Stimulated activated memory B cell treated with anti-CD40 and anti-IgM and Interleukin-4, amounts not matched to agents 10 μg/mL and 1 μg/mL and 100 μg/mL, for 72 hours (primary cell): Measurements from ENCODE around the gene RCN2.

Experiments used
- ATAC-seq: fragments of 150-1000 bp; cut with Tn5 transposase; 2 replicates; pipeline ENCODE4 v1.10.0; 2021
- H3K27ac Mint-ChIP-seq: one replicate; pipeline ENCODE4 v1.8.0; 2022; ENCODE audit warnings: mild to moderate bottlenecking, mixed read lengths
- H3K27me3 Mint-ChIP-seq: one replicate; pipeline ENCODE4 v1.8.0; 2022; ENCODE audit warnings: mixed read lengths
- H3K36me3 Mint-ChIP-seq: one replicate; pipeline ENCODE4 v1.8.0; 2022; ENCODE audit warnings: mixed read lengths
- H3K4me1 Mint-ChIP-seq: one replicate; pipeline ENCODE4 v1.8.0; 2022; ENCODE audit warnings: mixed read lengths
- H3K4me3 Mint-ChIP-seq: one replicate; pipeline ENCODE4 v1.8.0; 2022; ENCODE audit warnings: mild to moderate bottlenecking, moderate library complexity, mixed read lengths
- H3K9me3 Mint-ChIP-seq: one replicate; pipeline ENCODE4 v1.8.0; 2022; ENCODE audit warnings: mixed read lengths

The RCN2 gene

GRCh38 chr15:76993114-76993725 is 61.7 kb downstream of the RCN2 start:
- Mint-ChIP-seq H3K4me3 (no peak overlapping the region), H3K27ac (peak overlapping the region; percentile 95), H3K27me3 (no peaks in the 10 kb centered on the region), H3K36me3 (no peaks in the 10 kb centered on the region), H3K4me1 (peaks cover 90% of the 10 kb centered on the region), H3K9me3 (no peaks in the 10 kb centered on the region)
- no peak for ATAC-seq

DNA sequence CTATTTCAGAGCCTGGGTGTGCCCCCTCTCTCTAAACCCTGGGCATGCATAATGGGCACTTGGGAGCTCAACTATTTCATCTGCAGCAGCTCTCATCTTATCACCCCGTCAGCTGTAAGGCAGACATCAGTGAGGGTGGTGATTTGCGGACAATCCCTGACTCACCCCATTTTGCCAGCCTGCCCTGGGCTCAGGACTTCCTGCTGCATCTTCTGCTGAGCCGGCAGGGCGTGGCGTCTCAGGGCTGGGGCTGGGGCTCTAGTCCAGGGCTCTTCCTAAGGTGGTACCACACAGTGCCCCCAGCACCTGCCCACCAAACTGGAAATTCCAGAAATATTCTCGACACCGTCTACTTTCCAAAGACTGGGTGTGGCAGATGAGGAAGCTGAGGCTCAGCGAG is 62.5 kb downstream of the RCN2 start:
- Mint-ChIP-seq H3K27me3 (no peaks in the 10 kb centered on the region), H3K9me3 (no peaks in the 10 kb centered on the region), H3K27ac (peak overlapping the region; percentile 95), H3K4me3 (no peak overlapping the region), H3K36me3 (no peaks in the 10 kb centered on the region), H3K4me1 (peaks cover 89% of the 10 kb centered on the region)
- ATAC-seq: no peak

DNA sequence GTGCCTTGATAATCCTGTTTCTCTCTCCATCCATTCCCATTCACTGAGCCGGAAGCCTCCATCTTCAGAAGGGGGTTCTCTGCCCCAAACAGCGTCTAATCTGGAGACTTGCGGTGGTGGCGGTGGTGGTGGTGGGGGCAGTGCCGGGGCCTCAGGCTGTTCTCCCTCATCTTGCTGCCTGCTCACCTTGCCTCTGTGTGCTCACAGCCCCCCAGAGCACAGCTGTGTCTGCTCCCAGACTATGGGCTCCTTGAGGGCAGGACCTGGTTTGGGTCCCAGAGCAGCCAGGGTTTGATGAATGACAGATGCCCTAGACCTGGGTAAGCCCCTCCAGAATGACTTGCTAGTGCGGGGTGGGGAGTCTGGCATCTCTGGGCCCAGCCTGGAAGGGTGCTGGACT is 62.9 kb downstream of the RCN2 start:
- Mint-ChIP-seq H3K27me3 (no peaks in the 10 kb centered on the region), H3K9me3 (no peaks in the 10 kb centered on the region), H3K36me3 (no peaks in the 10 kb centered on the region), H3K4me3 (peak overlapping the region; percentile 84), H3K4me1 (peaks cover 84% of the 10 kb centered on the region), H3K27ac (peak overlapping the region; percentile 95)
- ATAC-seq: no peak

DNA sequence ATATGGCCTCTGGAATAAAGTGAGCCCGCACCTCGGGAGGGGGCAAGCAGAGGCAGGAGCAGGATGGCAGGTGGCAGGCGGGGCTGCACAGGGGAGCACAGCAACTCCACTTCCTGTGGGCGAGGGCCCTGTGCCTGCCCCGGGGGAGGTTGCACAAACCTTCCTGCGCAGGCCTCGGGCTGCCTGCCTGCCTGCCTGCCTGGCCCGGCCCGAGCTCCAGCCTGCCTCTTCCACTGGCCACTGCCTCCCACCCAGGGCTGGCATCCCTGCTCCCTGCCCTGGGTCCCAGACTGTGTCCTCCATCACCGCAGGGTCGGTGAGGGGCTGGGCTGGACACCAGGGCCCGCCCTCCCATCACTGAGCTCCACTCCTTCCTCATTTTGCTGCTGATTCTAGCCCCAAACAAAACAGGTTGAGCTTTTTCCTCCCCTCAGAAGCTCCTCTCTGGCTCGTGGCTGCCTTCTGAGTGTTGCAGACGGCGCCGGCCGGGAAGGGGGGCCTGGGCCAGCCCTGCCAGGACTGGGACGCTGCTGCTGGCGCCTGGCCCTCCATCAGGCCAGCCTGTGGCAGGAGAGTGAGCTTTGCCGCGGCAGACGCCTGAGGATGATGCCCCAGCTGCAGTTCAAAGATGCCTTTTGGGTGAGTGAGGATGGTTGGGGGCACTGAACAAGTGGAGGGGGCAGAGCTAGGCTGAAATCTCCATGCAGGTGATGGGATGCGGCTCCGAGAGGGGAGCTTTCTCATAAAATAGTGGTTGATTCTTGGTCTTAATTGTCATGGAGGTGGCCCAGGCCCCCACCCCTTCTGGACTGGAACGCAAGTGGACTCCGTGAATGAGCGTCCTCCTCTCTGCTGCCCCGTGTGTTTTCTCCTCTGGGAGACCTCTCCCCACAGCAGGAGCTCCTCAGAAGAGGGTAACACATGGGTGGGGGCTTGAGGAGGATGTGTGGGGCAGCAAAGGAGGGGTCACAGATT is 63.7 kb downstream of the RCN2 start, which contains the start of gene PSTPIP1:
Gene PSTPIP1, plus strand, starts transcription at position 156 of the 975 bp plus-strand sequence. Its CDS starts 448 bp downstream, at position 604.
- no peaks in the 10 kb centered on the region for H3K36me3 Mint-ChIP-seq
- H3K27me3 Mint-ChIP-seq: no peaks in the 10 kb centered on the region

DNA sequence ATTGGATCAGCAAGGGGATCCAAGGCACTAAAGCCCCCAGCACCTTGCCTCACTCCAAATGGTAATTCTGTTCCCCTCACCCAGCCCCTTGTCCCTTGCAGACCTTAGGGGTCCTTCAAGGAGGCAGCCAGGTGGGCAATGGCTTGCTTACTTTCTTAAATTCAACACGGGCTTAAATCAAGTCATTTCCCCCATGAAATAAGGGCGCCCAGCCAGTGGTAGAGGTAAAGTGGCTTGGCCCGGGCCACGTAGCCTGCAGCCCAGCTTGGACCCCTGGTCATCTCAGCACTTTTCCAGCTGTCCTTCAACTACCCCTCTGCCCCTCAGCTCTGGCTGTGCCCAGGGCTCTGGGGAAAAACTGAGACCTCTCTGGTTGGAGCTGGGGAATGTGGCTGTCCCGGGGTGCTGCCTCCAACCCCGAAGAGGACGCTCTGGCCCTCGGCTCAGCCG is 64.6 kb downstream of the RCN2 start:
- Mint-ChIP-seq H3K27me3 (no peaks in the 10 kb centered on the region), H3K9me3 (no peaks in the 10 kb centered on the region), H3K36me3 (no peaks in the 10 kb centered on the region), H3K4me1 (peaks cover 74% of the 10 kb centered on the region), H3K4me3 (peak overlapping the region; percentile 84), H3K27ac (peak overlapping the region; percentile 95)
- no peak for ATAC-seq

More for the DNA sequence above, 63.7 kb downstream of the RCN2 start, which contains the start of gene PSTPIP1:
- peak; percentile 89 for ATAC-seq
- Mint-ChIP-seq H3K4me3 (peak within 1 kb of the TSS; percentile 84), H3K27ac (peak within 1 kb of the TSS; percentile 95), H3K4me1 (peaks cover 76% of the 10 kb centered on the region), H3K9me3 (no peaks in the 10 kb centered on the region)

- no peak for ATAC-seq
- Mint-ChIP-seq H3K27ac (peak overlapping the region; percentile 95), H3K27me3 (no peaks in the 10 kb centered on the region), H3K36me3 (no peaks in the 10 kb centered on the region), H3K4me1 (peaks cover 79% of the 10 kb centered on the region), H3K4me3 (peak overlapping the region; percentile 84), H3K9me3 (no peaks in the 10 kb centered on the region)
Observed at GRCh38 chr15:76996526-76997401, 65.2 kb downstream of the RCN2 start.

DNA sequence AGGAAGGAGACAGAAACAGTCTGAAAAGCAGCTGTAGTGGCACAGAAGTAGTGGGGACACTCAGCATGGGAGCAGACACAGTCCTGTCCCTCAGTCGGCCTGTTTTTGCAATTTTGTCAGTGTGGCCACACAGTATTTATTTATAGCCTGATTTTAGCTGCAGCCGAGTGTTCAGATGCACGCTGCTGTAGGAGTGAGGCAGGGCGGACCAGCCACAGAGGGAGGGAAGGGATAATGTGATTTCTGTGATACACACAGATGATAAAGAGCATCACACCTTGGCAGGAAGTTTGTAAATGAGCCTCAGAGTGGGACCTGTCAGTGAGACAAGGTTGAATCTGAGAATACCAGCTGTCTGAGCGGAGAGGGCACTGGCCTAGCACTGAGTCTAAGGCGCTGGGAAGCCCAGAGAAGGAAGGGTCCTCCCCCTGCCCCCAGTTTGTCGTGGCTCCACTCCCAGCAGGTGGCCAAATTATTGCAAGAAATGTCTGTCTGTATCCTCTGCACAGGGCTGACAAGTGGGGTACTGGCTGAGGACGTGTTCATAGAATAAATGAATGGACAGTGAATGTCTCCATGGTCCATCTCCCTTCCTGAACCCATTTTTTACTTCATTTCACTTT is 67.2 kb downstream of the RCN2 start:
- peaks cover under 1% of the 10 kb centered on the region for H3K36me3 Mint-ChIP-seq
- no peaks in the 10 kb centered on the region for H3K27me3 Mint-ChIP-seq
- H3K4me1 Mint-ChIP-seq: peaks cover 84% of the 10 kb centered on the region
- no peaks in the 10 kb centered on the region for H3K9me3 Mint-ChIP-seq
- no peak overlapping the region for H3K27ac Mint-ChIP-seq
- H3K4me3 Mint-ChIP-seq: no peak overlapping the region
- no peak for ATAC-seq

GRCh38 chr15:76999996-77000395 is 68.4 kb downstream of the RCN2 start:
- Mint-ChIP-seq H3K4me1 (peaks cover 84% of the 10 kb centered on the region), H3K36me3 (peaks cover 12% of the 10 kb centered on the region), H3K4me3 (no peak overlapping the region), H3K9me3 (peaks cover 3% of the 10 kb centered on the region), H3K27me3 (no peaks in the 10 kb centered on the region), H3K27ac (no peak overlapping the region)
- no peak for ATAC-seq

- peaks cover 3% of the 10 kb centered on the region for H3K9me3 Mint-ChIP-seq
- H3K36me3 Mint-ChIP-seq: peaks cover 12% of the 10 kb centered on the region
- ATAC-seq: no peak
- peaks cover 70% of the 10 kb centered on the region for H3K4me1 Mint-ChIP-seq
- no peaks in the 10 kb centered on the region for H3K27me3 Mint-ChIP-seq
- H3K27ac Mint-ChIP-seq: no peak overlapping the region
- H3K4me3 Mint-ChIP-seq: no peak overlapping the region
Observed at GRCh38 chr15:77001351-77001750, 69.8 kb downstream of the RCN2 start.

DNA sequence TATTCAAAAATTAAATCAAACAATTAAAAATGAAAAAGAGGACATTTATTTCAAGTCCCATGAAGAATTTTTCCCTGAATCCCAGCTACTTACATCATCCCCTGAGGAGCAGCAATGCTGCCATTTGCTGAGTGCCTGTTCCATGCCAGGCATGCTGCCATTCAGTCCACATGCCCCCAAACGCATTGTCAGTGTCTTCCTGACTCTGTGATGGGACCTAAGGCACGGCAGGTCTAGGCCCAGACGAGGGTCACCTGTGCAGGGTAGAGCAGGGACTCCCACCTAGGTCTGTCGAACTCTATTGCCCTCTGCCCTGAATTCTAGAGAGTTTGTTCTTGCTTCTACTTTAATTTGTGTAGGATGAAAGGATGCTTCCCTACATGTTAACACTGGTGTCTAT is 70.4 kb downstream of the RCN2 start:
- Mint-ChIP-seq H3K27me3 (no peaks in the 10 kb centered on the region), H3K4me1 (peaks cover 64% of the 10 kb centered on the region), H3K27ac (peak overlapping the region; percentile 72), H3K9me3 (peaks cover 3% of the 10 kb centered on the region), H3K4me3 (no peak overlapping the region), H3K36me3 (peaks cover 12% of the 10 kb centered on the region)
- no peak for ATAC-seq

DNA sequence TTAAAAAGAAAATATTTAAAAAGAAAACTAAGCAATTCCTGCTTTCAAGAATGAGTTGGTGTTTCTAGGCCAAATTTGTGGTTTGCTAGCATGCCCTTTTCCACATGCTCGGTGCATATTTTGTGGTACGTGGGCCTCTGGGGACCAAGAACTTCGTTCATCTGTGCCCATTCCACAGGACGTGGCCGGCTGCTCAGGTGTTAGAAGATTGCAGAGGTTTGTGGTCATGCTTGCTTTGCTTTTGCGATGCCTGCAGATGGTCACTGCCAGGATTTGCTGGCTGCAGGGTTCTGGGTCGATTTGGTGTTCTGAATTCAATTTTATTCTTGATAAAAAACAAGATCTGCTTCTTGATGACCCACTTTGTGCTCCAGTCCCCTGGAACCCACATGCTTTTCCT is 70.9 kb downstream of the RCN2 start:
- ATAC-seq: peak; percentile 81
- peak overlapping the region; percentile 72 for H3K27ac Mint-ChIP-seq
- H3K9me3 Mint-ChIP-seq: peaks cover 3% of the 10 kb centered on the region
- peak overlapping the region; percentile 40 for H3K4me3 Mint-ChIP-seq
- no peaks in the 10 kb centered on the region for H3K27me3 Mint-ChIP-seq
- H3K4me1 Mint-ChIP-seq: peaks cover 59% of the 10 kb centered on the region
- peaks cover 12% of the 10 kb centered on the region for H3K36me3 Mint-ChIP-seq

DNA sequence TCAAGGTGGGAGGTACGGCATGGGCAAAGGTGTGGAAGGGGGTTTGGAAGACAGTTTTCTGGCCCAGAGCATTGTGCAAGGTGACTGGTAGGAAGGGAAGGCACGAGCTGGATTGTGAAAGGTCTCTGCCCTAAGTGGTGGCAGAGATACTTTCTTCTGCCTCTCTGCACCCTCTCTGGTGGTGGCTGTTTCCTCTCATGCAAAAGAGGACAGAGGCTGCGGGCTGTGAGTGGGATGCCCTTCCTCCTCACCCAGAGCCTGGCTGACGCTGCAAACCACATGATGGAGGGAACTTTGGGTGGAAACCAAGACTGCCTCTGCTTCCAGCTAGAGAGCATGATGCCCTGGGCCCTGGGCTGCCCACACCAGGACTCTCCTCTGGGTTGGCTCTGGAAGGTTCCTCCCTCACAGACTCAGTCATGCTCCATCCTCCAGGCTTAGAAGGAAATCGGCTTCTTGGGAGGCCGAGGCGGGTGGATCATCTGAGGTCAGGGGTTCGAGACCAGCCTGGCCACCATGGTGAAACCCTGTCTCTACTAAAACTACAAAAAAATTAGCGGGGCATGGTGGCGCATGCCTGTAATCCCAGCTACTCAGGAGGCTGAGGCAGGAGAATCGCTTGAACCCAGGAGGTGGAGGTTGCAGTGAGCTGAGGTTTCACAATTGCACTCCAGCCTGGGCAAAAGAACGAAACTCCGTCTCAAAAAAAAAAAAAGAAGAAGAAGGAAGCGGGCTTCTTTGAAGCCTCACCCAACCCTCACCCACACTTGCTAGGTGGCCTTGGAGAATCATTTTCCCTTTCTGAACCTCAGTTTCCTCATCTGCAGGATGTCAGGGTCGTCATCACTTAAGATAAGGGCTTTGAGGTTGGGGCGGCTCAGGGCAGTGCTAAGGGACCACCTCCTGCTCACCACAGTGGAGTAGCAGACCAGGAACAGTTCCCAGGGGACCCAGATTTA is 71.7 kb downstream of the RCN2 start:
- Mint-ChIP-seq H3K4me3 (peak overlapping the region; percentile 40), H3K4me1 (peaks cover 51% of the 10 kb centered on the region), H3K27ac (peak overlapping the region; percentile 72), H3K36me3 (peaks cover 12% of the 10 kb centered on the region), H3K9me3 (peaks cover 3% of the 10 kb centered on the region), H3K27me3 (no peaks in the 10 kb centered on the region)
- peak; percentile 97 for ATAC-seq
